Stomach (tissue), 4 donors: ENCODE data around the gene NTF3.

ENCODE experiments used
- EP300 ChIP-seq: sonication (generic); formaldehyde crosslinking; IDR thresholded peaks from one replicate; pipeline ENCODE4 v1.6.1; 2017; ENCODE audit warnings: antibody characterized with exemption
- POLR2A ChIP-seq, 4 donors: fragments of 450-650 bp; IDR thresholded peaks; one replicate each; pipeline ENCODE4 v1.6.1; 2016; ENCODE audit warnings: antibody characterized with exemption in 4 of 4, control low read depth in 2 of 4, mild to moderate bottlenecking in 1 of 4, moderate library complexity in 1 of 4
- POLR2AphosphoS5 ChIP-seq, 3 donors: sonication (generic); formaldehyde crosslinking; IDR thresholded peaks; one replicate each; pipeline ENCODE4 v1.6.1; 2016; ENCODE audit warnings: antibody characterized with exemption in 3 of 3
- TF ChIP-seq, protein P1 (sequence below), 7 experiments: fragments of 450-650 bp in 4 of 7; fragments of 200-600 bp in 3 of 7; sonication (generic) in 3 of 7; IDR thresholded peaks; one replicate each; pipeline ENCODE4 v1.5.1; 2016 to 2019; ENCODE audit warnings: antibody characterized with exemption in 7 of 7, control low read depth in 2 of 7, mild to moderate bottlenecking in 1 of 7

DNA sequence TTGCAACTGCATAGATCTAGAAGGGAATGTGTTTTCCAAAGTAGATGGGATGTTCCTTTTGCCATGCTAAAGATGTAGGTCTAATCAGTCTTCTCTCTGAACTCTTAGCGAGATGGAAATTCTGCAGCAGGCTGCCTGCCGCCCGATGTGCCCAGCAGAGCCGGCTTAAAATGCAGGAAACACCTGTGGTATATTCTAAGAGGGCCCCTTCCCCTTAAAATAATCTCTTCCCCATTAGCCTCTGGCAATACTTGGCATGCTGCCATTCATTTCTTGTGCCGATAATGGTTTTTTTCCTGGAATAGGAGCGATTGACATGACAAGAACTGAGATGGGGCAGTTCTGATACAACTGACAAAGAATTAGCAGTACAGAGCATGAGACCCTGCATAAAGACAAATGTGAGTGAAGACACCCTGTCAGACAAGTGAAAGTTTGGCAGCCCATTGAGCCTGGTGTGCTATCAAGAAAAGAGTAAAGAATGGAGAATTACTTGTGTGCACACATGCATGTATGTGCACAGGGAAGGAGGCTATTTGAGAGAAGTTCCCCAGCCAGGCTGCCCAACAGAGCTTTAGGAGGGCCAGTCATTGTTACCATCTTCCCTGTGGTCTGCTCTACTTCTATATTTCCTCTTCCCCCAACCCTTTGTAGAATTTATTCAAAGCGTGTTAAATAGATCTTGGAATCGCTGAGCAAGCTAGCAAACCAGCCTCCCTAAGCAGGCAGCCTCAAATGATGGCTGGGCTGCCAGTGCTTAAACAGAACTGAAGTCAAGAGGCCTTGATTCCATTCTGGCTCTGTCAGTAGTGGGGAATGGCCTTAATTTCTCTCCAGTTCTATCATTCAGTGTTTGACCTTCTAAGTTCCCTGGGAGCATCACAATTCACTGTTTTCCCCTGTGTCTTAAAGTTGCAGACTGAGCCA is 29.6 kb upstream of the NTF3 start:
- TF ChIP-seq, protein P1, sequence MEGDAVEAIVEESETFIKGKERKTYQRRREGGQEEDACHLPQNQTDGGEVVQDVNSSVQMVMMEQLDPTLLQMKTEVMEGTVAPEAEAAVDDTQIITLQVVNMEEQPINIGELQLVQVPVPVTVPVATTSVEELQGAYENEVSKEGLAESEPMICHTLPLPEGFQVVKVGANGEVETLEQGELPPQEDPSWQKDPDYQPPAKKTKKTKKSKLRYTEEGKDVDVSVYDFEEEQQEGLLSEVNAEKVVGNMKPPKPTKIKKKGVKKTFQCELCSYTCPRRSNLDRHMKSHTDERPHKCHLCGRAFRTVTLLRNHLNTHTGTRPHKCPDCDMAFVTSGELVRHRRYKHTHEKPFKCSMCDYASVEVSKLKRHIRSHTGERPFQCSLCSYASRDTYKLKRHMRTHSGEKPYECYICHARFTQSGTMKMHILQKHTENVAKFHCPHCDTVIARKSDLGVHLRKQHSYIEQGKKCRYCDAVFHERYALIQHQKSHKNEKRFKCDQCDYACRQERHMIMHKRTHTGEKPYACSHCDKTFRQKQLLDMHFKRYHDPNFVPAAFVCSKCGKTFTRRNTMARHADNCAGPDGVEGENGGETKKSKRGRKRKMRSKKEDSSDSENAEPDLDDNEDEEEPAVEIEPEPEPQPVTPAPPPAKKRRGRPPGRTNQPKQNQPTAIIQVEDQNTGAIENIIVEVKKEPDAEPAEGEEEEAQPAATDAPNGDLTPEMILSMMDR (IDR thresholded peaks at IDR 0.05), result no peak
- TF ChIP-seq EP300 (no peak), POLR2A (IDR thresholded peaks at IDR 0.05) (no peak), POLR2AphosphoS5 (IDR thresholded peaks at IDR 0.05) (no peak)
